Brain microvascular endothelial cell (primary cell): ENCODE measurements around the gene OR6S1.

Experiments
- DNase-seq: peaks from one replicate; pipeline ENCODE4 v3.0.0-alpha.2; 2020
- H3K27ac ChIP-seq: fragments of 250-450 bp; sonication (Bioruptor Pico); 2 replicates; pipeline ENCODE4 v1.5.1; 2020; ENCODE audit warnings: mild to moderate bottlenecking, moderate library complexity
- H3K27me3 ChIP-seq: fragments of 250-450 bp; sonication (Bioruptor Pico); replicated peaks from 2 replicates; pipeline ENCODE4 v1.5.1; 2020; ENCODE audit warnings: mild to moderate bottlenecking
- H3K36me3 ChIP-seq: fragments of 250-450 bp; sonication (Bioruptor Pico); replicated peaks from 2 replicates; pipeline ENCODE4 v1.5.1; 2020; ENCODE audit warnings: mild to moderate bottlenecking
- H3K4me3 ChIP-seq: 2 replicates; pipeline ENCODE4 v1.5.1; 2011; ENCODE audit warnings: low read depth, mild to moderate bottlenecking, control low read depth, low read length, moderate library complexity
- in situ Hi-C: cut with HindIII; loops from 2 replicates; pipeline ENCODE4 v1.10.0; 2017; ENCODE audit warnings: low sequenced_read_pairs, low pct_ligation_motif_present
- TF ChIP-seq, protein P1 (sequence below): IDR thresholded peaks from 2 replicates; pipeline ENCODE4 v1.5.1; 2011; ENCODE audit warnings: low read depth, mild to moderate bottlenecking, moderate library complexity, low read length, control low read depth, inconsistent platforms; ENCODE audit errors: missing control alignments

OR6S1 gene

DNA sequence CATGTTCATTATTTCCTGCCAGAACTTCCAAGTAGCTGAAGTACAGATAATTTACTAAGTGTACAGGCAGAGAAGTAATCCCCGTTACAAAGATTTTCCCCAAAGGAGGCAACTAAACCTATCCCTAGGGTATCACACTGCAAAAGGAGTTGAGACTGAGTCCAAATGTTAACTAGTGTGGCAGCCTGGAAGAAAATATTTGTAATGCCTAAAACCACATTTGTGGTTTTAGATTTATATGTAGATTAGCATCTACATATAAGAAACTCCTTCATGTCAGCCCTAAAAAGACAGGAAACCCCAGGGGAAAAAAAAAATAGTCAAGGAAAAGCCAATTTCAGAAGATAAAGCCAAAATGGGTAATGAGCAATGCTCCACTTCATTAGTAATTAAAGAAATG is 48.9 kb downstream of the OR6S1 start:
- Histone ChIP-seq H3K27me3 (no peaks in the 10 kb centered on the region), H3K27ac (no peak overlapping the region), H3K36me3 (no peaks in the 10 kb centered on the region), H3K4me3 (no peak overlapping the region)
- in situ Hi-C loops, result no loop called here
- TF ChIP-seq, protein P1, sequence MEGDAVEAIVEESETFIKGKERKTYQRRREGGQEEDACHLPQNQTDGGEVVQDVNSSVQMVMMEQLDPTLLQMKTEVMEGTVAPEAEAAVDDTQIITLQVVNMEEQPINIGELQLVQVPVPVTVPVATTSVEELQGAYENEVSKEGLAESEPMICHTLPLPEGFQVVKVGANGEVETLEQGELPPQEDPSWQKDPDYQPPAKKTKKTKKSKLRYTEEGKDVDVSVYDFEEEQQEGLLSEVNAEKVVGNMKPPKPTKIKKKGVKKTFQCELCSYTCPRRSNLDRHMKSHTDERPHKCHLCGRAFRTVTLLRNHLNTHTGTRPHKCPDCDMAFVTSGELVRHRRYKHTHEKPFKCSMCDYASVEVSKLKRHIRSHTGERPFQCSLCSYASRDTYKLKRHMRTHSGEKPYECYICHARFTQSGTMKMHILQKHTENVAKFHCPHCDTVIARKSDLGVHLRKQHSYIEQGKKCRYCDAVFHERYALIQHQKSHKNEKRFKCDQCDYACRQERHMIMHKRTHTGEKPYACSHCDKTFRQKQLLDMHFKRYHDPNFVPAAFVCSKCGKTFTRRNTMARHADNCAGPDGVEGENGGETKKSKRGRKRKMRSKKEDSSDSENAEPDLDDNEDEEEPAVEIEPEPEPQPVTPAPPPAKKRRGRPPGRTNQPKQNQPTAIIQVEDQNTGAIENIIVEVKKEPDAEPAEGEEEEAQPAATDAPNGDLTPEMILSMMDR, result no peak
- DNase-seq, result no peak

DNA sequence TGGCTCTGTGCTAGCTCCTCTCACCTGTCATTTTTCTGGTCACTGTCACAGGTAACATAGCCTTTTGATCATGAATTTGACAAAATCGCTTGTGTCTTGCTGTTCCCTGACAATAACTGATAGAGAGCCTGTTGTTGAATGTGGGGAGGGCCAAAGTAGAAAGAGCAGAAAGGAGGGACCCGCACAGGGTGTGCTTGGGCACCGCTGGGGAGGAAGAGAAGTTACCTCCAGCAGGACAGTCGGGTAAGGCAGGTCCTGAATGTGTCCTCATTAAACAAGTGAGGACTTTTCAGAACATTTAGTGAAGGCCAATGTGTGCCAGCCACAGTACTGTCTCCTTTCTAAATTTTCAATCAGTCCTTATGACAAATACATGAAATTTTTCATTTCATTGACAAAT is 50.3 kb downstream of the OR6S1 start, which contains the start of gene RNASE12:
RNASE12 (minus strand) TSS at position 142 of the 400 bp plus-strand sequence. CDS start 653 bp downstream, outside the sequence.
- Histone ChIP-seq H3K27ac (no peak within 1 kb of the TSS), H3K27me3 (no peaks in the 10 kb centered on the region), H3K36me3 (no peaks in the 10 kb centered on the region), H3K4me3 (no peak within 1 kb of the TSS)
- DNase-seq, result no peak
- TF ChIP-seq, protein P1, result no peak
- in situ Hi-C loops, result no loop called here
